Testis (tissue), 3 donors: ENCODE measurements around the gene PRR23E. TPM values are rescaled to one million over a fixed set of nuclear protein-coding genes. Genes with fewer than 3 reads are reported as not detected.

Experiments
- DNase-seq: peaks from one replicate; pipeline ENCODE4 v3.0.0-alpha.2; 2019
- H3K27ac ChIP-seq, 2 donors: fragments of 200-600 bp; sonication (generic); one replicate each; pipeline ENCODE4 v1.5.1; 2019
- H3K27me3 ChIP-seq: fragments of 200-600 bp; sonication (generic); one replicate; pipeline ENCODE4 v1.5.1; 2019
- H3K36me3 ChIP-seq: fragments of 200-600 bp; sonication (generic); one replicate; pipeline ENCODE4 v1.5.1; 2017; ENCODE audit warnings: low read depth; ENCODE audit errors: missing control alignments
- H3K4me1 ChIP-seq: fragments of 200-600 bp; sonication (generic); one replicate; pipeline ENCODE4 v1.5.1; 2019
- H3K4me3 ChIP-seq, 2 donors: fragments of 200-600 bp; sonication (generic); one replicate each; pipeline ENCODE4 v1.5.1; 2017 to 2019
- H3K9me3 ChIP-seq: fragments of 200-600 bp; sonication (generic); one replicate; pipeline ENCODE4 v1.5.1; 2017
- CTCF ChIP-seq, 3 experiments: fragments of 450-650 bp in 2 of 3; fragments of 200-600 bp in 1 of 3; sonication (generic) in 1 of 3; IDR thresholded peaks; one replicate each; pipeline ENCODE4 v1.5.1; 2016 to 2019; ENCODE audit warnings: antibody characterized with exemption in 3 of 3, mild to moderate bottlenecking in 2 of 3, moderate library complexity in 1 of 3
- POLR2A ChIP-seq: fragments of 450-650 bp; IDR thresholded peaks from one replicate; pipeline ENCODE4 v1.6.1; 2017; ENCODE audit warnings: antibody characterized with exemption, mild to moderate bottlenecking, moderate library complexity
- WGBS, 2 donors: methylation state at CpG; one replicate each; pipeline ENCODE4 v1.1.5; 2018; 5-methylcytosine and 5-hydroxymethylcytosine counted together
- intact Hi-C: fragments of 100-400 bp; cut with DNase I; formaldehyde crosslinking; loops from one replicate; pipeline ENCODE4 v1.15.1; 2023; ENCODE audit warnings: low total_unique reads
- polyA plus RNA-seq: library from polyadenylated mRNA; stranded (reverse); fragments of 350-450 nt; fragmentation: Illumina TruSeq; extraction: RNeasy Lipid Tissue Mini Kit (QIAGEN cat#74804); gene quantifications from one replicate; pipeline ENCODE4 v1.2.3, GENCODE V29; 2014; ENCODE audit warnings: low read depth, low replicate concordance; ENCODE audit not compliant: insufficient read depth
- total RNA-seq, 2 donors: library from RNA; depleted of rRNA; stranded (reverse); fragments of >200 nt; gene quantifications; one replicate each; pipeline ENCODE4 v1.2.3, GENCODE V29; 2016

The PRR23E gene
- total and polyA plus RNA-seq, 3 donors from 2014 or later = 0.87 to 1.5 (median 1.0) TPM

- WGBS, 2 donors = 38 to 81% methylated on average over 3 to 7 of the region's 7 CpGs
- peak; percentile 25 for DNase-seq
- TF ChIP-seq POLR2A = no peak
- no peak for TF ChIP-seq CTCF (IDR thresholded peaks at IDR 0.05)
- Histone ChIP-seq H3K36me3 (no peaks in the 10 kb centered on the region), H3K4me3 (no peak overlapping the region), H3K9me3 (no peaks in the 10 kb centered on the region), H3K27ac (no peak overlapping the region), H3K27me3 (no peaks in the 10 kb centered on the region), H3K4me1 (no peaks in the 10 kb centered on the region)
- intact Hi-C loops = no loop called here
Measured at GRCh38 chr3:127170814-127171213, 22.1 kb upstream of the PRR23E start.

- Histone ChIP-seq H3K27ac (no peak overlapping the region), H3K36me3 (no peaks in the 10 kb centered on the region), H3K4me1 (no peaks in the 10 kb centered on the region), H3K27me3 (no peaks in the 10 kb centered on the region), H3K9me3 (no peaks in the 10 kb centered on the region), H3K4me3 (no peak overlapping the region)
- no peak for TF ChIP-seq CTCF (IDR thresholded peaks at IDR 0.05)
- TF ChIP-seq POLR2A = no peak
- 78 to 85% methylated on average over 6 of the region's 6 CpGs for WGBS, 2 donors
- intact Hi-C loops = no loop called here
- DNase-seq = no peak
Measured at GRCh38 chr3:127171320-127171719, 21.6 kb upstream of the PRR23E start.

- intact Hi-C loops = no loop called here
- DNase-seq = no peak
- Histone ChIP-seq H3K36me3 (no peaks in the 10 kb centered on the region), H3K4me1 (no peaks in the 10 kb centered on the region), H3K9me3 (no peaks in the 10 kb centered on the region), H3K27me3 (no peaks in the 10 kb centered on the region), H3K27ac (no peak overlapping the region), H3K4me3 (no peak overlapping the region)
- TF ChIP-seq CTCF (IDR thresholded peaks at IDR 0.05) = no peak
- no peak for TF ChIP-seq POLR2A
- 88 to 93% methylated on average over 4 of the region's 4 CpGs for WGBS, 2 donors
Measured at GRCh38 chr3:127171721-127172120, 21.2 kb upstream of the PRR23E start.

GRCh38 chr3:127172211-127172610 is 20.7 kb upstream of the PRR23E start:
- Histone ChIP-seq H3K4me3 (no peak overlapping the region), H3K27ac (no peak overlapping the region), H3K36me3 (no peaks in the 10 kb centered on the region), H3K9me3 (no peaks in the 10 kb centered on the region), H3K4me1 (no peaks in the 10 kb centered on the region), H3K27me3 (no peaks in the 10 kb centered on the region)
- WGBS, 2 donors = 88% methylated on average over 5 of the region's 5 CpGs
- TF ChIP-seq CTCF (IDR thresholded peaks at IDR 0.05) = no peak
- TF ChIP-seq POLR2A = no peak
- intact Hi-C loops = no loop called here
- DNase-seq = no peak

GRCh38 chr3:127172781-127173515 is 20.0 kb upstream of the PRR23E start:
- Histone ChIP-seq H3K4me3 (no peak overlapping the region), H3K27ac (no peak overlapping the region), H3K9me3 (no peaks in the 10 kb centered on the region), H3K27me3 (no peaks in the 10 kb centered on the region), H3K36me3 (no peaks in the 10 kb centered on the region), H3K4me1 (no peaks in the 10 kb centered on the region)
- TF ChIP-seq CTCF (IDR thresholded peaks at IDR 0.05) (no peak), POLR2A (no peak)
- peak; percentile 9 for DNase-seq
- intact Hi-C loops = no loop called here
- WGBS, 2 donors = 45 to 54% methylated on average over 19 to 22 of the region's 22 CpGs
